ENCODE measurements around the gene AP2A1.
A peak's percentile ranks its signal among the peaks of the same experiment; 100 is the strongest.

The AP2A1 gene

GRCh38 chr19:49799271-49799797, 32.5 kb downstream of the AP2A1 start:
- Histone ChIP-seq H3K18ac (ENCODE audit: low read depth in 1 of 2, low read length in 2 of 2) (no peak overlapping the region), H2BK120ac (ENCODE audit: low read depth, low read length) (no peak overlapping the region), H4K91ac (ENCODE audit: low read length) (no peak overlapping the region), H3K4ac (ENCODE audit: low read depth in 1 of 2, low read length in 2 of 2) (no peak overlapping the region), H3K9ac (ENCODE audit: low read length) (no peak overlapping the region), H3K27ac (ENCODE audit: low read length, poor library complexity, severe bottlenecking) (no peak overlapping the region), H3K9me3 (ENCODE audit: control insufficient read depth, low read length) (no peaks in the 10 kb centered on the region), H2AFZ (ENCODE audit: low read depth, low read length) (no peak overlapping the region), H4K8ac (ENCODE audit: low read length) (no peak overlapping the region), H2BK15ac (ENCODE audit: low read depth, poor library complexity, severe bottlenecking) (no peak overlapping the region), H3K27me3 (ENCODE audit: control insufficient read depth in 1 of 2, insufficient read depth in 1 of 2, low read length in 2 of 2) (no peaks in the 10 kb centered on the region), H2BK5ac (ENCODE audit: low read depth, low read length, poor library complexity, severe bottlenecking) (no peak overlapping the region), H3K14ac (ENCODE audit: low read length in 2 of 2) (no peak overlapping the region), H3K4me3 (ENCODE audit: insufficient read depth in 1 of 2, low read depth in 1 of 2, low read length in 2 of 2) (no peak overlapping the region), H3K79me1 (replicated peaks; ENCODE audit: low read length, poor library complexity, severe bottlenecking) (peaks cover 26% of the 10 kb centered on the region), H2AK5ac (ENCODE audit: low read length, severe bottlenecking) (no peak overlapping the region), H3K36me3 (ENCODE audit: control insufficient read depth in 1 of 2, insufficient read depth in 2 of 2, low read depth in 1 of 2, low read length in 2 of 2) (peaks cover 83 to 93% of the 10 kb centered on the region in 2 experiments), H2BK12ac (ENCODE audit: low read length in 2 of 2) (no peak overlapping the region), H3K23ac (ENCODE audit: low read length in 2 of 2) (no peak overlapping the region), H3K4me1 (ENCODE audit: control insufficient read depth, insufficient read depth, low read depth, low read length) (peaks cover 3% of the 10 kb centered on the region), H3K4me2 (ENCODE audit: low read length, poor library complexity, severe bottlenecking) (no peak overlapping the region)
- over 99% methylated on average over 28 of the region's 28 CpGs for WGBS
- no peak for DNase-seq

GRCh38 chr19:49799798-49800376, 33.1 kb downstream of the AP2A1 start:
- Histone ChIP-seq H3K18ac (ENCODE audit: low read depth in 1 of 2, low read length in 2 of 2) (no peak overlapping the region), H3K27me3 (ENCODE audit: control insufficient read depth in 1 of 2, insufficient read depth in 1 of 2, low read length in 2 of 2) (no peaks in the 10 kb centered on the region), H2BK120ac (ENCODE audit: low read depth, low read length) (no peak overlapping the region), H3K9ac (ENCODE audit: low read length) (no peak overlapping the region), H2BK5ac (ENCODE audit: low read depth, low read length, poor library complexity, severe bottlenecking) (no peak overlapping the region), H3K23ac (ENCODE audit: low read length in 2 of 2) (no peak overlapping the region), H2AFZ (ENCODE audit: low read depth, low read length) (no peak overlapping the region), H4K91ac (ENCODE audit: low read length) (no peak overlapping the region), H3K4ac (ENCODE audit: low read depth in 1 of 2, low read length in 2 of 2) (no peak overlapping the region), H2BK12ac (ENCODE audit: low read length in 2 of 2) (no peak overlapping the region), H3K36me3 (ENCODE audit: control insufficient read depth in 1 of 2, insufficient read depth in 2 of 2, low read depth in 1 of 2, low read length in 2 of 2) (peaks cover 84 to 95% of the 10 kb centered on the region in 2 experiments), H3K27ac (ENCODE audit: low read length, poor library complexity, severe bottlenecking) (no peak overlapping the region), H3K4me3 (ENCODE audit: insufficient read depth in 1 of 2, low read depth in 1 of 2, low read length in 2 of 2) (no peak overlapping the region), H3K79me1 (replicated peaks; ENCODE audit: low read length, poor library complexity, severe bottlenecking) (peaks cover 26% of the 10 kb centered on the region), H4K8ac (ENCODE audit: low read length) (no peak overlapping the region), H2AK5ac (ENCODE audit: low read length, severe bottlenecking) (no peak overlapping the region), H3K9me3 (ENCODE audit: control insufficient read depth, low read length) (no peaks in the 10 kb centered on the region), H3K4me1 (ENCODE audit: control insufficient read depth, insufficient read depth, low read depth, low read length) (peaks cover 3% of the 10 kb centered on the region), H3K4me2 (ENCODE audit: low read length, poor library complexity, severe bottlenecking) (no peak overlapping the region), H3K14ac (ENCODE audit: low read length in 2 of 2) (no peak overlapping the region), H2BK15ac (ENCODE audit: low read depth, poor library complexity, severe bottlenecking) (no peak overlapping the region)
- 96% methylated on average over 25 of the region's 25 CpGs for WGBS
- DNase-seq, result no peak

- H2AFZ ChIP-seq (ENCODE audit: low read depth, low read length), result no peak overlapping the region
- no peaks in the 10 kb centered on the region for H3K9me3 ChIP-seq (ENCODE audit: control insufficient read depth, low read length)
- H4K8ac ChIP-seq (ENCODE audit: low read length), result no peak overlapping the region
- peaks cover 3% of the 10 kb centered on the region for H3K4me1 ChIP-seq (ENCODE audit: control insufficient read depth, insufficient read depth, low read depth, low read length)
- H3K4me3 ChIP-seq (ENCODE audit: insufficient read depth in 1 of 2, low read depth in 1 of 2, low read length in 2 of 2), result no peak overlapping the region
- no peak overlapping the region for H2BK15ac ChIP-seq (ENCODE audit: low read depth, poor library complexity, severe bottlenecking)
- H2BK12ac ChIP-seq (ENCODE audit: low read length in 2 of 2), result no peak overlapping the region
- peaks cover 84 to 95% of the 10 kb centered on the region in 2 experiments for H3K36me3 ChIP-seq (ENCODE audit: control insufficient read depth in 1 of 2, insufficient read depth in 2 of 2, low read depth in 1 of 2, low read length in 2 of 2)
- H3K79me1 ChIP-seq (replicated peaks; ENCODE audit: low read length, poor library complexity, severe bottlenecking), result peaks cover 24% of the 10 kb centered on the region
- no peak overlapping the region for H2AK5ac ChIP-seq (ENCODE audit: low read length, severe bottlenecking)
- no peak overlapping the region for H3K4ac ChIP-seq (ENCODE audit: low read depth in 1 of 2, low read length in 2 of 2)
- H2BK5ac ChIP-seq (ENCODE audit: low read depth, low read length, poor library complexity, severe bottlenecking), result no peak overlapping the region
- 97% methylated on average over 10 of the region's 10 CpGs for WGBS
- DNase-seq, result no peak
- no peak overlapping the region for H2BK120ac ChIP-seq (ENCODE audit: low read depth, low read length)
- H3K27ac ChIP-seq (ENCODE audit: low read length, poor library complexity, severe bottlenecking), result no peak overlapping the region
- no peak overlapping the region for H3K23ac ChIP-seq (ENCODE audit: low read length in 2 of 2)
- H4K91ac ChIP-seq (ENCODE audit: low read length), result no peak overlapping the region
- no peak overlapping the region for H3K18ac ChIP-seq (ENCODE audit: low read depth in 1 of 2, low read length in 2 of 2)
- H3K9ac ChIP-seq (ENCODE audit: low read length), result no peak overlapping the region
- no peak overlapping the region for H3K14ac ChIP-seq (ENCODE audit: low read length in 2 of 2)
- no peak overlapping the region for H3K4me2 ChIP-seq (ENCODE audit: low read length, poor library complexity, severe bottlenecking)
- no peaks in the 10 kb centered on the region for H3K27me3 ChIP-seq (ENCODE audit: control insufficient read depth in 1 of 2, insufficient read depth in 1 of 2, low read length in 2 of 2)
Observed at GRCh38 chr19:49800771-49801170, 34.0 kb downstream of the AP2A1 start.

- peak overlapping the region; percentile 62 for H3K9ac ChIP-seq (ENCODE audit: low read length)
- 92% methylated on average over 30 of the region's 32 CpGs for WGBS
- no peak overlapping the region for H2BK15ac ChIP-seq (ENCODE audit: low read depth, poor library complexity, severe bottlenecking)
- no peaks in the 10 kb centered on the region for H3K27me3 ChIP-seq (ENCODE audit: control insufficient read depth in 1 of 2, insufficient read depth in 1 of 2, low read length in 2 of 2)
- H3K14ac ChIP-seq (ENCODE audit: low read length in 2 of 2), result peak overlapping the region in 1 of 2 experiments; percentile 36
- H3K27ac ChIP-seq (ENCODE audit: low read length, poor library complexity, severe bottlenecking), result no peak overlapping the region
- no peak overlapping the region for H4K91ac ChIP-seq (ENCODE audit: low read length)
- no peak overlapping the region for H3K4me2 ChIP-seq (ENCODE audit: low read length, poor library complexity, severe bottlenecking)
- no peak overlapping the region for H2BK5ac ChIP-seq (ENCODE audit: low read depth, low read length, poor library complexity, severe bottlenecking)
- no peak overlapping the region for H2BK120ac ChIP-seq (ENCODE audit: low read depth, low read length)
- peaks cover 84 to 94% of the 10 kb centered on the region in 2 experiments for H3K36me3 ChIP-seq (ENCODE audit: control insufficient read depth in 1 of 2, insufficient read depth in 2 of 2, low read depth in 1 of 2, low read length in 2 of 2)
- no peak overlapping the region for H2AK5ac ChIP-seq (ENCODE audit: low read length, severe bottlenecking)
- peak overlapping the region in 1 of 2 experiments; percentile 63 for H3K4me3 ChIP-seq (ENCODE audit: insufficient read depth in 1 of 2, low read depth in 1 of 2, low read length in 2 of 2)
- H3K23ac ChIP-seq (ENCODE audit: low read length in 2 of 2), result no peak overlapping the region
- no peak for DNase-seq
- H3K79me1 ChIP-seq (replicated peaks; ENCODE audit: low read length, poor library complexity, severe bottlenecking), result peaks cover 24% of the 10 kb centered on the region
- H4K8ac ChIP-seq (ENCODE audit: low read length), result no peak overlapping the region
- H3K4ac ChIP-seq (ENCODE audit: low read depth in 1 of 2, low read length in 2 of 2), result no peak overlapping the region
- H2BK12ac ChIP-seq (ENCODE audit: low read length in 2 of 2), result no peak overlapping the region
- H2AFZ ChIP-seq (ENCODE audit: low read depth, low read length), result no peak overlapping the region
- H3K9me3 ChIP-seq (ENCODE audit: control insufficient read depth, low read length), result no peaks in the 10 kb centered on the region
- H3K18ac ChIP-seq (ENCODE audit: low read depth in 1 of 2, low read length in 2 of 2), result no peak overlapping the region
- H3K4me1 ChIP-seq (ENCODE audit: control insufficient read depth, insufficient read depth, low read depth, low read length), result peaks cover 3% of the 10 kb centered on the region
Observed at GRCh38 chr19:49801401-49801888, 34.6 kb downstream of the AP2A1 start.

Measured in mesenchymal stem cell (in vitro differentiated cells and primary cell).